GM08714 (cell line): ENCODE results near the gene SMIM44.

Experiments
- H3K4me3 ChIP-seq: fragments of 200-500 bp; sonication (Bioruptor generic); 2 replicates; pipeline ENCODE4 v1.5.1; 2014; ENCODE audit warnings: mild to moderate bottlenecking, low read length, inconsistent platforms
- ZNF274 ChIP-seq: IDR thresholded peaks from 2 replicates; pipeline ENCODE4 v1.6.1; 2012; ENCODE audit warnings: mild to moderate bottlenecking, low read depth, low read length

Gene SMIM44

DNA sequence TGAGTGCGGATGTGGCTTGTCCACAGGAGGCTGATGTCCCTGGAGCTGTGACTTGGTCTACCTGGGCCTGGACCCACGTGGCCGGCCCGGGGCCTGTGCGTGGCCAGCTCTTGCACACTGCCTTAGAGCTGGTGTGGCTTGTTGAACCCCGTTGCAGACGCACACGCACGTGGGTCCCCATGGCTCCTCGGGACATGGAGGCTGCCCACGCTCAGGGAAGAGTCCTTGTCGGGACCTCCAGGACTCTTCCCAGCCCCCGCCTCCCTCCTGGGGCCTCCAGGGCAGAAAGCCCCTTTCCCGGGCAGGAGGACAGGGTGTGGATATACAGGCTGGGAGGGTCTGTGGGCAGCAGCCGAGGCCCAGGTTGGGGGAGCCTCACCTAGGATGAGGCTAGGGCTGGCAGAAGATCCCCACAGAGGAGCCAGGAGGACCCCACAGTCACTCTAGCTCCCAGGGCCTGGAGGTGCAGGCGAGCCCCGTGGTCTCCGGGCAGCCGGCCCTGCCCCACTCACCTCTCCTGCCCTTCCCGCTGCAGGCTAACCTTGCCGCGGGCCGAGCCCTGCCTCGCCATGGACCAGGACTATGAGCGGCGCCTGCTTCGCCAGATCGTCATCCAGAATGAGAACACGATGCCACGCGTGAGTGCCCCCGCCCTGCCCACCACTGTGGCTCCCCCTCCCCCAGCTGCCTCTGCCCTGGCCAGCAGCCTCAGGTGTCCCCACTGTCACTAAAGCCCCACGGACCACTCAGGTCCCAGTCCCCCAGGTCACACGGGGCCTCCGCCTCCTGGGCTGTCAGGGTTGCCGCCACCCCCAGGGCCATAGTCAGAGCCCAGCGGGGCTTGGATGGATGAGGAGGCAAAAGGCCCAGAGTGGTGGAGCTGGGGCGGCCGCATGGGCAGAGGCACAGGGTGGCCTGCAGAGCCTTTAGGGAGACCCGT, 39.5 kb upstream of the SMIM44 start:
- TF ChIP-seq ZNF274 = no peak
- no peak overlapping the region for H3K4me3 ChIP-seq

DNA sequence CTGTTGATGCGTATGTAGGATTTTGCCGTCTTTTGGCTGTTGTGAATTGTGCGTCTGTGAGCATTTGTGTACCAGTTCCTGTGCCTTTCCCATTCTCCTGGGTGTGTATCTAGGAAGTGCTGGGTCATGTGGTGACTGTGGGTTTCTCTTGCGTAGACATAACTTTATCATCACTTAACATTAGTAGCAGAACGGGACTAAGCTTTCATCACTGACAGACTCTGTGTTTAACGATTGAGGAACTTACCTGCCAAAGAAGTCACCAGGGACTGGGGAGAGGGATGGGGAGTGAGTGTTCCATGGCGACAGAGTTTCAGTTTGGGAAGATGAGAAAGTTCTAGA, 37.8 kb upstream of the SMIM44 start:
- no peak for TF ChIP-seq ZNF274
- no peak overlapping the region for H3K4me3 ChIP-seq

DNA sequence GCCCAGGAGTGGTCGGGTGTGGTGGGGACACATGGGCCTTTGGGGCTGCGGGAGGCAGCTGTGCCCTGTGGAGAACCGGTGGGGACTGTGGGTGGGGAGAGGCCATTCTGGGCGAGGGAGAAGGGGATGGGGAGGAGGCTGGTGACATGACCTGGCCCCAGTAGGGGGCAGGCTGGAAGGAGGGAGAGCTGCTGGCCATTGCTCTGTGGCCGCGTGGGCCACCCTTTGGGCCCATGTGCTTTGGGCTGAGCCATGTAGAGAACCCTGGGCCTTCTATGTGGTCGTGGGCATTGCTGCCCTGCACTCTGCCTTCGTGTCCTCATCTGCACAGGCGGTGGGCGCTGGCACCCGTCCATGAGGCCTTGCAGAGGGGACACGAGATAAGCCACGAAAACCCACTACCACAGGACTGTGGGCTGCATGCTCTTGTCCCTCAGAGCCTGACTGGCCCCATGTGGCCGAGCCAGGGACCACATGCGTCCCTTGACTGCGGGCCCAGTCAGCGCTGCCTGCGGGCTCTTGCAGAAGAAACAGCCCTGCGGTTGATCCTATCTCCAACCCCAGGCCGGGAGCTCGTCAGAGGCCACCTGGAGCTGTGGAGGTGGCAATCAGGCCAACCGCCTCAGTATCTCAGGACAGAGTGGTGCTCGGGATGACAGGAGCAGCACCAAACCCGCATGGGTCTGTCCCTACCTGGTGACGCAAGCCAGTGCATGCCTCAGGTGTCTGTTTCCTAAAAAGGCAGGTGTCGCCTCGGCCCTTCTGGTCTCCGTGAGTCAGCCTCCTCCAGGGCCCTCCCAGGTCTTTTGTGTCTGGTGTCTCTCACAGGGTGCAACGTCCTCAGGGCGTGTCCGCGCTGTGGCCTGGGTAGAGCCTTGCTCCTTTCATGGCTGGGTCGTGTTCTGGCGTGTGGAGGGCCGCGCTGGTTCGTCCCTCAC, 37.2 kb upstream of the SMIM44 start:
- TF ChIP-seq ZNF274 = no peak
- no peak overlapping the region for H3K4me3 ChIP-seq

DNA sequence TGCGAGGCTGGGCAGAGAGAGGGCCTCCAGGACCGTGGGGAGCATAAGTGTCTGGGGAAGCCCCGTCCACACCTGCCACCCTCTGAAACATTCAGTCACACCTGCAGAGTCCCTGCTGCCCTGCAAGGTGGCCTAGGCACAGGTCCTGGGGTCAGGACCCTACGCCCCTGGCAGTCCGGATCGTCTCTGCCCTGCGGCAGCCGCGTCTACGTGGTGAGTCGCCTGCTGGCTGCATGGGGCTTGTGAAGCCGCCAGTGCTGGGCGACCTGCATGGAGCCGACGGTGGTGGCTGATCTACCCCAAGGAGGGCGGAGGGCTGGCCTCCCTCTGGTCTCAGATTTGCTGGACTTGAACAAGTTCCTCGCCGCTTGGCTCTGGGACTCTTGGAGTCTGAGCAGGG, 35.9 kb upstream of the SMIM44 start:
- H3K4me3 ChIP-seq = no peak overlapping the region
- TF ChIP-seq ZNF274 = no peak

DNA sequence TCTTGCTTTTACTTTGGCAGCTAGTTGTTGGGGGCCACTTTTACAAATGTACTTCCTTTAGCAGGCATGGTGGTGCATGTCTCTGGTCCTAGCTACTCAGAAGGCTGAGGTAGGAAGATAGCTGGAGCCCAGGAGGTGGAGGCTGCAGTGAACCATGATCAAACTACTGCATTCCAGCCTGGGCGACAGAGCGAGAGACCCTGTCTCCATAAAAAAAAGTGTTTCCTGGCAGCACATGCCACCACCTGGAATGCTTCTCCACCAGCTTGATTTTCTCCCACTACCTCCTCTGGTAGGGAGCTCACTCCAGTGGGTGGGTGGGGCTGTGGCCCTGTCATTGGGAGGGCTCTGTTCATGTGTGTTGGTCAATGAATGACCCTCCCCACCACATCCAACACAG, 35.4 kb upstream of the SMIM44 start:
- TF ChIP-seq ZNF274 = no peak
- H3K4me3 ChIP-seq = no peak overlapping the region

DNA sequence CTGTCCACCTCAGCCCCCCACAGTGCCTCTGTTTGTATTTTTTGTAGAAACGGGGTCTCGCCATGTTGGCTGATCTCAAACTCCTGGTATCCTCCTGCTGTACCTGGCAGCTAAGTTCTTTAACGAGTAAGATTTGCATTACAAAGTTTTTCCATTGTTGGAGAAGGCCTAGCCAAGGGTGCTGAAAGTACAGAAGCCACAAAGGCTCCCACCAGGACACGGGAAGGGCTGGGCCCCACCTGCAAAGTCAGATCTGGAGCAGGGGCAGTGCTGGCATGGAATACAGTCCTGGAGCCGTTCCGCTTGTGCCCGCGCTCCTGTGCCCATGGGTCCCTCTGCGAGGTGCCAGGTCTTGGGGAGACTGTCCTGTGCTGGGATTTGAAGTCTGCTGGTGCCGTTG, 35.0 kb upstream of the SMIM44 start:
- no peak for TF ChIP-seq ZNF274
- H3K4me3 ChIP-seq = no peak overlapping the region

DNA sequence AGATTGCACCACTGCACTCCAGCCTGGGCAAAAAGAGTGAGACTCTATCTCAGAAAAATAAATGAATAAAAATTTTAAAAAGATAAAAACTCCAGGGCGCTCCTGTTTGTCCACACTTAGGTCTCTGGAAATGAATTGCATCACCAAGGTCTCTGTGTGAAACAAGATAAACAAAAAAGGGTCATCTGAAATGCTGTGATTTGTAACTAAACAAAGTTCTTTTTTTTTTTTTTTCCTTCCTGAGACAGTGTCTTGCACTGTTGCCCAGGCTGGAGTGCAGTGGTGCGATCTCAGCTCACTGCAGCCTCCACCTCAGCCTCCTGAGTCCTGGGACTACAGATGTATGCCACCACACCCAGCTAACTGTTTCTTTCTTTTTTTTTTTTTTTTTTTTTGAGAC, 34.4 kb upstream of the SMIM44 start:
- no peak overlapping the region for H3K4me3 ChIP-seq
- no peak for TF ChIP-seq ZNF274

DNA sequence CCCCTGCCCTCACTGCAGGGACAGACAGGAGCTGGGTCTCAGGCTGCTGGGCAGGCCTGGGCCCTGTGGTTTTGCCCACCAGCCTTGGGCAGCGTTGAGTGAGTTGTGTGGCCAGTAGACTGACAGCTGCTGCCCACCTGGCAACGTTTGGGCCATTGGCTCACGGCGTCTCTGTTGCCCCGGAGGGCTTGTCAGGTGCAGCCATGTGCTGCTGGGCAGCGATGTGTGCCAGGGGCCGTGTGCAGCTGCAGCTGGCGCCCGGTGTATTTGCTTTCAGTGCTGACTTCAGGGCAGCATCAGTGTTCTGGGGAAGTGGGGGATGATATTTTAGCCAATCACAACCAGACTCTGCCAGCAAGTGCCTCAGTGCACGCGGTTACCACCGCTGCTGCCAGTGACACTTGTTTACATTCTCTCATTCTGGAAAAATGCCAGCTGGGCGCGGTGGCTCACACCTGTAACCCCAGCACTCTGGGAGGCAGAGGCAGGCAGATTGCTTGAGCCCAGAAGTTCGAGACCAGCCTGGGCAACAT, 33.5 kb upstream of the SMIM44 start:
- H3K4me3 ChIP-seq = no peak overlapping the region
- TF ChIP-seq ZNF274 = no peak

DNA sequence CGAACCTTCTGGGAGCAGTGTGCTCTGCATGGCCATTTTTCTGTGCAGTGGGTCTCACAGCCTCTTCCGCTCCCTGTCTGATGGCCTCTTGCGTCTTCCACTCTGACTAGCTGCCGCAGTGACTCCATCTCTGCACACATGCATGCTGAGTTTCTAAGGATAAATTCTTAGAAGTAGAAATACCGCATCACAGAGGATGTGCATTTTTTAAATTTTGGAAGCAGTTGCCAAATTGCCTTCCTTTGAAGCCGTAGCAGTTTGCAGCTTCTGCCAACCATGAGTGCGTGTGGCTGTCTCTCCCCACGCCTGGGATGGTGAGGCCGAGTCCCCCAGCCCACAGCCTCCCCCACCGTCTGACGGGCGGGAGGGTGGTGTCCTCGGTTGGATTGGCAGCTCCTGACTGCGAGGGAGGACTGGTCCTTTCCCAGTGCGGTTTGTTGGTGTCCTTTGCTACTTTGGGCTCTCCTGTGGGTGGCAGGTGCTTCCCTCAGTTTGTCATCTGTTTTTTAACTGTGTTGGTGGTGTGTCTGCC, 32.7 kb upstream of the SMIM44 start:
- no peak overlapping the region for H3K4me3 ChIP-seq
- no peak for TF ChIP-seq ZNF274

DNA sequence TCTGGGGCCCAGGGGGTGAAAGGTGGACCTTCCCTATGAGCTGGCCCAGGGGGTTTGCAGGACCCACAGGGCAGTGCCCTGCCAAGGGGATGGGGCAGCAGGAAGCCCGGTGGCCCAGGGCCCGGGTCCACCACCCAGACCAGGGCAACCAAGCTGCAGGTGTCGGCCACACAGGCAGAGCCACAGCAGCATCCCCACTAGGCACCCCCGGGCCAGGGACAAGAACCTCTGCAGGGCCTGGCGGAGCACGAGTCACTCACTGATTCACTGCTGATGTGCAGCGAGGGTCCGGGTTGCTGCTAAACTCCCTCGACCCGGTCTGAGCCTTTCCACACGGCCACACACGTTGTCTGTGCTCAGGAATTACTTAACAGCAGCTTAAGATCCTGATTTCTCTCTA, 31.7 kb upstream of the SMIM44 start:
- no peak overlapping the region for H3K4me3 ChIP-seq
- TF ChIP-seq ZNF274 = no peak

DNA sequence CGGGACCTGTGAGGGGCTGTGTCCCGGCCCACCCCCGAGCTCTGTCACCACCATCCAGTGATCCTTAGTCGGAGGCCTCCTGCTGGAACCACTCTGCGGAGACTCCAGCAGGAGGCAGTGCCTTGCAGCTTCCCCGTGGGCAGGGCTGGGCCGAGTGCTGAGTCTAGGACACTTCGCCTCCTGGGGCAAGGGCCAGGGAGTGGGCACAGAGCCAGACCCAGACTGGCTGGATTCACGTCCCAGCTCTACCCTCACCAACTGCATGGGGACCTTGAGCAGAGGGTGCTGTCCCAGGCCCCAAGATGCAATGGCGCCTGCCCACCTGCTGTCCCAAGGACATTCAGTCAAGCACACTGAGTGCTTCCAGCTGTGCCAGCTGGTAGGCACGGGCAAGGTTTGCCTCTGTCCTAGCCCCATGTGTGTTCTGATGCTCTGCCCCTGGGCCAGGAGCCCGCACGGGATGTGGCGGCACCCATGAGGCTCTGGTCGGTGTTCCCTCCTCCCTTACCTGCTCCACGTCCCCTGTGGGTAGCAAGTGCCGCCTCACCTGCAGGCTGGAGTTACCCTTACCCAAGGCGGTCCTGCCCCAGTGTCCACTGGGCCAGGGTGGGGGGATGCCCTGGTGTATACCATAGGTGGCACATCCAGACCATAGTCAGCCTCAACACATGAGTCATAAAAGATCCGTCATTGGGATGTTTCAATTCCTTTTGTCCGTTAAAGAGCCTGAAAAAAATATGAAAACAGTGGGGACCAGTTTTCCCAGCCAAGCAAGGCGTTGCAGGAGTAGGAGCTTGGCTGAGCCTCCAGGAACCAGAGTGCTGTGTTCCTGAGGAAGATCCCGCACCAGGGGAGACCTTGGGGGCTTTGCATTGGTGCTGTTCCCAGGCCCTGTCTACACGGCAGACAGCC, 30.2 kb upstream of the SMIM44 start:
- H3K4me3 ChIP-seq = no peak overlapping the region
- TF ChIP-seq ZNF274 = no peak

DNA sequence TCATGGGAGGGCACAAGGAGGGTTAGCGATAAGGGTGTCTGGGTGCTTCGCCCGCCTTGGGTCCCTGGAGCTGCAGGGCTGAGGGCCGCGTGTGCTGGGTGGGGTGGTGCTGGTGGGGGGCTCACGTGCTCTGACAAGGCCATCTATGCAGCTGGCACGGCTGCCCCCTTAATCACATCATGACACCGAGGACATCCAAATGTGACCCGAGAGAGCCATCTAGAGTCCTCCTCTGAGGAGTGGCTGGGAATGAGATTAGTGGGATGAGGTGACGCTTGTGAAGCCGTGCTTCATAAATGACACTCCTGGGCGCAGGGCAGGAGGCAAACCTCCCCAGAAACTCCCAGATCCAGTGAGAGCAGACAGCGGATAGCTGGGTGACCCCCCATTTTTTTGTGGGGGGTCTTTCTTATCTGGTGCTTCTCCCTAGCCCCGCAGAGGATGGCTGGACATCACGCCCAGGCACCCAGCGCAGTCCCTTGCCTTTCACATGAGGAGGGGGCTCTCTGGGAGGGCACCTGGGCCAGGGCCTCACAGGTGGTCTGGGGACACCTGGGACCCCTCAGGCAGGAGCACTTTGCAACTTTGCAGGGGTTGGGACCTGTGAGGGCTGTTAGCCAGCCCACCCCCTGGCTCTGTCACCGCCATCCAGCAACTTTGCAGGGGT, 29.5 kb upstream of the SMIM44 start:
- no peak overlapping the region for H3K4me3 ChIP-seq
- TF ChIP-seq ZNF274 = no peak

DNA sequence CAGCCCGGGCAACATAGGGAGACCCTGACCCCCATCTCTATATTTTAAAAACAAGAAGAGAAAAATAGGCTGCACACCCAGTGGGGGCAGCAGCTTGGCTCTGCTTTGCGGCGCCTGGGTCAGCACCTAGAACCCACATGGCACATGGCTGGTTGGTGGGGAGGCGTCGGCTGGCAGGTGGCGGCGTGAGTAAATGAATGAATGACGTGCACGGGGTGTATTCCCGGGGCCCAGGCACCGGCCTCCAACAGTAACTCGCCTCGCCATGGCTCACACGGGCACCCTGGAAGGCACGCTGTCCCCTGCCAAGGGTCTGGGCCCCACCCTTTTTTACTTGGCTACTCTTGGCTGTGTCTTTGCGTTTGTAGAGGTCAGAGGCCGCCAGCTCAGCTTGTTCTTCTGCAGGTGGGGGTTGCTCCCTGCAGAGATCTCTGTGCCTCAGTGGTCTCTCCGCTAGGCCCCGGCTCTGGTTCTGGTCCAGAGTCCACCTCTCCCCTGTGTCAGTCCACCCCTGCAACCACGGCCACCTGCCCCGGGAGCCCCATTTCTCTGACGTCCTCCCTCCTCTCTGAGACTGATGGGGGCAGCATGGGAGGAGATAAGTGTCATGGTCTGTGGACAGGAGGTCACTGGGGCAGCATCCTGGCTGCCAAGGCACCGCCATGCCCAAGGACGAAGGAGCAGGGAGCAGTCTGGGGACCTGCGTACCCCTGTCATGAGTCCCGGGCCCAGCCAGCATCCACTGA, 28.4 kb upstream of the SMIM44 start:
- TF ChIP-seq ZNF274 = no peak
- no peak overlapping the region for H3K4me3 ChIP-seq
